GM19043 (cell line): ENCODE results near the gene UNC45B.
A peak's percentile ranks its signal among the peaks of the same experiment; 100 is the strongest.
"Not testable (repeated sequence)": the region's sequence is repeated elsewhere in the genome, so short reads cannot be mapped to it uniquely, and the experiment has no call there.

Experiments used
- ATAC-seq: cut with Tn5 transposase; IDR thresholded peaks from one replicate; pipeline ENCODE4 v1.9.1; 2021; ENCODE audit warnings: low read depth; ENCODE audit not compliant: unreplicated experiment

The UNC45B gene

GRCh38 chr17:35141681-35142466 lies 5.7 kb upstream of the UNC45B start, which contains the start of gene NLE1:
Gene NLE1, minus strand, starts transcription at chr17:35142303. Its CDS starts 28 bp downstream, at chr17:35142275.
- ATAC-seq = peak; percentile 87

DNA sequence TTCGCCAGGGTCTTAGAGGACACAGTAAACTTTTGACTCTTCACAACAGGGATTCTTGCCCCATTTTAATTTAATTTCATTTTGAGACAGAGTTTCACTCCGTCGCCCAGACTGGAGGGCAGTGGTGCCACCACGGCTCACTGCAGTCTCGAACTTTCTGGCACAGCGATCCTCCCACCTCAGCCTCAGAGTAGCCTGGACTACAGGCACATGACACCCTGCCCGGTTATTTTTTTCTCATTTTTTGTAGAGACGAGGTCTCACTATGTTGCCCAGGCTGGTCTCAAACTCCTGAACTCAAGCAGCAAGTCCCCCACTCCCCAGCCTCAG lies 5.2 kb upstream of the UNC45B start:
- ATAC-seq = no peak

- no peak for ATAC-seq
These were observed 2.8 kb upstream of the UNC45B start for GRCh38 chr17:35144840-35145239.

- no peak for ATAC-seq
These were observed 1.3 kb upstream of the UNC45B start for GRCh38 chr17:35146214-35146833.

DNA sequence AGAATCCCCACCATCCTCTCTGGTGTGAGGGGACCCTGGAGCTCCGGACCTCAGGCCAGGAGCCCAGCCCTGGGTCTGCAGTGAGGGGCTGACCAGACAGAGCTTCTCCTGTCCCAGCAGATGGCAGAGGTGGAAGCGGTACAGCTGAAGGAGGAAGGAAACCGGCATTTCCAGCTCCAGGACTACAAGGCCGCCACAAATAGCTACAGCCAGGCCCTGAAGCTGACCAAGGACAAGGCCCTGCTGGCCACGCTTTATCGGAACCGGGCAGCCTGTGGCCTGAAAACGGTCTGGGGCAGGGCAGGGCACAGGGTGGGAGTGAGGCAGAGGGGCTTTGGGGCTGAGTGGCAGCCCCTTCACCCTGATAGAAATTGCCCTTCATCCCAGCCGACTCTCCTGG lies 527 bp downstream of the UNC45B start:
- ATAC-seq = no peak

DNA sequence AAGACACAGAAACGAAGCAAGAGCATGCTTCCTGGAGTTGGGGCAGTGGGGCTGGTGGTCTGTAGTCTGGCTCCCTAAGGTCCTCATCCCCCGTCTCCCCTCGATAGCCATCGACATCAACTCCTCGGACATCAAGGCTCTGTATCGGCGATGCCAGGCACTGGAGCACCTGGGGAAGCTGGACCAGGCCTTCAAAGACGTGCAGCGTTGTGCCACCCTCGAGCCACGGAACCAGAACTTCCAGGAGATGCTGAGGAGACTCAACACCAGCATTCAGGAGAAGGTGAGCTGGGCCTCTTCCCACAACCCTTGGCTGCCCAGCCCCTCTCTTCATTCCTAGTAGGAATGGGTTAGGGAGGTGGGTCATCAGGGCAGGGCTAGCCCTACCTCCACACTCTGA lies 2.3 kb downstream of the UNC45B start:
- ATAC-seq = no peak

DNA sequence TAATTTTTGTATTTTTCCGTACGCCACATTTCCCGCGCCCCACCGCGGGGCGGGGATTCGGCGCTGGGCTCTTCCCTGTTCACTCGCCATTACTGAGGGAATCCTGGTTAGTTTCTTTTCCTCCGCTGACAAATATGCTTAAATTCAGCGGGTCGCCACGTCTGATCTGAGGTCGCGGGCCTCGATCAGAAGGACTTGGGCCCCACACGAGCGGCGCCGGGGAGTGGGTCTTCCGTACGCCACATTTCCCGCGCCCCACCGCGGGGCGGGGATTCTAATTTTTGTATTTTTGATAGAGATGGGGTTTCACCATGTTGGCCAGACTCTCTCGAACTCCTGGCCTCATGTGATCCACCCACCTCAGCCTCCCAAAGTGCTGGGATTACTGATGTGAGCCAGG lies 3.5 kb downstream of the UNC45B start:
- ATAC-seq = not testable (repeated sequence)

DNA sequence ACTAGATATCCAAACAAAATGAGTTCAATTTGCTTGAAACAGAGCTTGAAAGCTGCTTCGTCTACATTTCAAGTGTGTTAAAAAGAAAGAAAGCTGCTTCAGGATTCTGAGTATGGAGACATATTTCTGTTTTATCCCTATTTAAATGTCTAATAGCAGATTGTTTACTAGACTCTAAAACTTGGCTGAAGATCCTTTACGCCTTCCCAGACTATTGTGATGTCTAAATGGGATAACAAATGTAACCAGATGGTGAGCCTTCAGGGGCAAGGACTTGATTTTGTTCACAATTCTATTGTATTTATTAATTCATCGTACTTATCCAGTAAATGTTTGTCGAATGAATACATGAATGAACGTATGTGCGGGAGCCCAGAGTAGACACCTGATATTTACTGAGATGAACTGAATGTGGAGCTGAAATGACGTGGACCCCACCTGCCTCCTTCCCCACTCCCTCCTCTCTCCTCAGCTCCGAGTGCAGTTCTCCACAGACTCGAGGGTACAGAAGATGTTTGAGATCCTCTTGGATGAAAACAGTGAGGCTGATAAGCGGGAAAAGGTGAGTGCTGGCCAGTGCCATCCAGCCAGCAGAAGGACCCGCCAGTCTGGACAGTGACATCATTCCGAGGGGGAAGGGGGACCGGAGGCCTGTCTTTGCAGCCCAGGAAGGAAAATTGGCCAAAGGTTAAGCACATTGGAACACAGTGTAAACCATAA lies 5.0 kb downstream of the UNC45B start:
- no peak for ATAC-seq

DNA sequence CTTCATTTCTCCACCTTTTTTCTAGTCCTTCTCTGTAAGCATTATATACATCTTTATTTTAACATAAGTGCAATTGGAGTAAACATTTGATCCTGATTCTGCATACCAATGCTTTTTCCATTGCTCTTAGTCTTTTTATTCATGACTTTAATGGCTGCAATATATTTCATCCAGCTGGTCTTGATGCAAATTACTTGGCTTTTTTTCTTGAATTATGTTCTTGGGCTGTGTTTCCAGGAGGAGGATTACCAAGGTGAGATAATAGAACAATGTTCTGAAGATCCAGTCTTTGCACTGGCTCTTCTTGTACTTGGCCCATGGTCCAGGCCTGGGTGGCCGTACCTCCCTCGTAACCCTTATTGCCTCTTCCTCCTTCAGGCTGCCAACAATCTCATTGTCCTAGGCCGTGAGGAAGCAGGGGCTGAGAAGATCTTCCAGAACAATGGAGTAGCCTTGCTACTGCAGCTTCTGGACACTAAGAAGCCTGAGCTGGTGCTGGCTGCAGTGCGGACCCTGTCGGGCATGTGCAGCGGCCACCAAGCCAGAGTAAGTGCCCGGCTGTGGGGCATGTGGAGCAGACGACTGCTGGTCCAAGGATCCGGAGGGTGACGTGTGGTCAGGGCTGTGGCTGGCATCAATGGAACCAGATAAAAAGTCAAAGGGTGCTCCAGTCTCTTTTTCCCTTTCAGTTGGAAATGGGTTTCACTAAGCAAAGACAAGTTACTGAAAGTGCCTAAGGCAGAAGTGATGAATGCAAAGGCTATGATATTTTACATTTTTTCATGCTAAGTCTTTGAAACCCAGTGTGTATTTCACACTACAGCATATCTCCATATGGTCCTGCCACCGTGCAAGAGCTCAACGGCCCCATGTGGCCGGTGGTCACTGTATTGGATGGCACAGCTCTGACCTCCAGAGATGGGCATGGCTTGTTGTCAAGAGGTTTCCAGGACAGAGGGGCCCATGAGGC lies 6.9 kb downstream of the UNC45B start:
- no peak for ATAC-seq

- no peak for ATAC-seq
These were observed 7.6 kb downstream of the UNC45B start for GRCh38 chr17:35155246-35155645.

DNA sequence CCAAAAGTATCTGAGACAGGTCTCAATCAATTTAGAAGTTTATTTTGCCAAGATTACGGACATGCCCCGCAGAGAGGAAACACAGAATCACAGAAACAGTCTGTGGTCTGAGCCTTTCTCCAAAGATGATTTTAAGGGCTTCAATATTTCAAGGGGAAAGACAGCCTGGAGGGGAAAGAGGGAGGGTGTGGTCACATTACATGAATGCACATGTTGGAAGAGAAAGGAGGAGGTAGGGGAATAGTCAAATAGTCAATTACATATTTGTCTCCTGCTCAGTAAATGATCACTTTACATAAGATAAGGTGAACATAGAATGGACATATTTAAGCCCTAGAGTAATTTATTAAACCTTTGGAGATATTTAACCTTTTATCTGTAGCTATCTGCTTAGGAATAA lies 12.3 kb downstream of the UNC45B start:
- no peak for ATAC-seq

DNA sequence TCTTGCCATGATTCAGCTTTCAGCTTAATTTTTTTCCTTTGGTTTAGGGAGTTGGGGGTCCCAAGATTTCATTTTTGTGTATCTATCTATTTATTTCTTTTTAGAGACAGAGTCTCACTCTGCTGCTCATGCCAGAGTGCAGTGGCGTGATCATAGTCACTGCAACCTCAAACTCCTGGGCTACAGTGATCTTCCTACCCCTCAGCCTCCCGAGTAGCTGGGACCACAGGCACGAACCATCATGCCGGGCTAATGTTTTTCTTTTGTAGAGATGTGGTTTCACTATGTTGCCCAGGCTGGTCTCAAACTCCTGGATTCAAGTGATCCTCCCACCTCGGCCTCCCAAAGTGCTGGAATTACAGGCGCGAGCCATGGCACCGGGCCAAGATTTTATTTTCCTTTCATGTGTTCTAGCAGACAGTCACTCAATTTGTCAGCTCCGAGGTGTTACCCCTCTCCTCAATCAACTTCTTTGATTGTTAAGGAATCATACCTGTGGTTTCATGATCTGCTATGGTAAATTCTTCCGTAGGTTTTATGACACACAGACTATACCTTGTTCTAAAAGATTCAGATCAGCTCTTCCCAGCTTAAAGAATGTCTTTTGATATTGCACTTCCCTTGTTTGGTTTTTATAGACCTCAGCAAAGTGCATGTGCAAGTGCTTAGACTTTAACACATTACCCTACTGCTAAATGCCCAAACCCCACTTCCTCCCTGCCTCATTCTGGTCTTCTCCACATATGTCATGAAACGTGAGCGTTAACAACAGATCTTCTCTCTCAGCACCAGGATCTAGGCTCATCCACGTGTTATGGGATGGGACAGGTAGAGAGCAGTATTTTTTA lies 13.0 kb downstream of the UNC45B start:
- no peak for ATAC-seq

DNA sequence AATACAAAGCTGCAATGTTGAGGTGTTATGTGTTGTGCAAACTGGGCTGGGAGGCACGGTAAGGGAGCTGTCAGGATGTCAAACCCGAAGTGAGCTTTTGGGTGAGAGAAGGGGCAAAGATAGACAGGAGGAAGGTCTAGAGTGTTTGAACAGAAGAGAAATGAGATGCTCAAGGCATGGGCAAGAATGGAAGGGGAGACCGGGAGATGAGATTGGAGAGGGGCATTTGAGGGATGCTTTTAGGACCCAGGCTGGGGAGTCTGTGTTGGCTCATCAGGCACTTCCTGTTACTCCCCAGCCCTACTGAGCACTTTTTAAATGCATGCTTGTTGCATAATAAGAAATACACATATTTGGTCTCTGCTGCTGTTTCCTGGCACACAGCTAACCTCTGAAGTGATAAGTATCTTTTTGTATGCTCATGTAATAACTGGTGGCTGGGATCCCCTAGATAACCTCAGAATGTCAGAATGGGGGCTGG lies 13.7 kb downstream of the UNC45B start:
- ATAC-seq = no peak

DNA sequence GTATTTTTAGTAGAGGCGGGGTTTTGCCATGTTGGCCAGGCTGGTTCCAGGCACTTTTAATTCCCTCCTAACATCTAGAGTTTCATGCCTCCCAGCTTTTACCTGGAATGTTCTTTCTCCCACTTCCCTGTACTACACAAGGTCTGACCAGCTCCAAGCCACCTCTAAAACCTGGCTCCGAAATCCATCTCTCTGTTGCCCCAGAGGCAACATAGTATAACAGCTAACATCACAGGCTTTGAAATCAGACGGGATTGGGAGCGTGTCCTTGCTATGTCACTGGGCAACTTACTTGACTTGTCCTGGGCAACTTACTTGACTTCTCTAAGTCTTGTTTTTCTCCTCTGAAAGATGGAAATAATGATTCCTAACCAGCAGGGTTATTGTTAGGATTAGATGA lies 15.1 kb downstream of the UNC45B start:
- ATAC-seq = no peak

DNA sequence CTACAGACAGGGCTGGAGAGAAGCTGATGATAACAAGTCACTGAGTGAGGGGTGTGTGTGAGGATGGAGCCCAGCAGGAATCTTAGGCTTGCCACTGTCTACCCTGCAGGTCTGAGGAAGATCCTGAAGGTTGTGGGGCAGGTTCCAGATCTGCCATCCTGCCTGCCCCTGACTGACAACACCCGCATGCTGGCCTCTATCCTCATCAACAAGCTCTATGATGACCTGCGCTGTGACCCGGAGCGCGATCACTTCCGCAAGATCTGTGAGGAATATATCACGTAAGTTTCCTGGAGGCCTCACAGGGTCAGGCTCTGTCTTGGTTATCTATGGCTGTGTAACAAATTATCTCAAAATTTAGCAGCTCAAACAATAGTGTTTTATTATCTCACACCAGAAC lies 16.3 kb downstream of the UNC45B start:
- no peak for ATAC-seq

GRCh38 chr17:35164716-35165115 lies 17.1 kb downstream of the UNC45B start:
- ATAC-seq = no peak

DNA sequence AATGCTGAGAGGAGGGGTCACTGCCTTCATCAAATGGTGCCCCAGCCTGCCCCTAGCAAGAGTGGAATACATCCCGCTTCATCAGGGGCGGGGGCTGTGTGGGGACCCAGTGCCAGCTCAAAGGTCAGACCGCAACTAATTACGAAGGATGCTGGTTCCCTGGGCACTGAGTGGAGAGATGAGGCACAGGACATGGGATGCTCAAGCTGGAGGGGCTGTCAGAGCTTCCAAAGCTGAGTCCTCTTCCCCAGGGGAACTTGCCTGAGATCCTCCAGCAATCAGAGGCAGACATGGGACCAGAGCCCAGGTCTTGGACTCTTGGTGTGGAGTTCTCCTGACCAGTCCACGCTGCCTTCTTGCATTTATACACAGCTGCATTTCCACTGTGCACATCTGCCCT lies 18.9 kb downstream of the UNC45B start:
- ATAC-seq = no peak

DNA sequence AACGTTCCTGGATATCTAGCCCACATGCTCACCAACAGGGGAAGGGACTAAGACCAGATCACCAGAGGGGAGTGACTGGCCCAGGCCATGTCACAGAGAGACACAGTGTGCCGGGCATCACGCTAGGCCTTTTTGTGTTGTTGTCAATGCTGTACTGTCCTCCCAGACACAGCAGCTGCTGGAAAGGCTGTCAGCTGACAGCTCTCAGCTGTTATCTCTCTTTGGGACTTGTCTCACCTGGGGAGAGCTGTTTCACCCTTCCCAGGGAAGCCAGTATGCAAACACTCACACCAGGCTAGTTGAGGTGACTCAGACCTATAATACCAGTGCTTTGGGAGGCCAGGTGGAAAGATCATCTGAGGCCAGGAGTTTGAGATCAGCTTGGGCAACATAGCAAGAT lies 19.4 kb downstream of the UNC45B start:
- ATAC-seq = no peak

DNA sequence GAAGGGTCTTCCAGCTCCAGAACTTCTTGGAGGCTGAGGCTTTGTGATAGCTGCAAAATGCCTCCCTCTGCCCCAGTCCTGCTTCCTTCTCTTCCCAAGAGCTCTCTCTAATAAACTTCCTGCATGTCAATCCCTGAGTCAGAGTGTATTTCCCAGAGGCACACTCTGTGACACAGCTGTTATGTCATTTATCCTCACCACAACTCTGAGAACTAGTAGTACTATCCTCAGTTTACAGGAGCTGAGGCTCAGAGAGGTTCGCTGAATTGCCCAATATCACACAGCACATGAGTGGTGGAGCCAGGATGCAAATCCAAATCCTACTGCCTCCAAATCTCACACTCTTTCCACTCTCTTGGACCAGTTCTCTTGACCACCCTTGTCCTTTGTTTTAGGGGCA lies 20.0 kb downstream of the UNC45B start:
- no peak for ATAC-seq
